Measurements from ENCODE around the gene MAPK10. TPM values are rescaled to one million over a fixed set of nuclear protein-coding genes. Genes with fewer than 3 reads are reported as not detected.

Gene MAPK10
- total RNA-seq, 2 experiments from 2014 or later = not detected

- H3K36me3 Mint-ChIP-seq (ENCODE audit: low read depth) = no peaks in the 10 kb centered on the region
- DNase-seq = no peak
- POLR2A ChIA-PET = no interaction called here
- no peak overlapping the region for H3K4me3 Mint-ChIP-seq
- peaks cover 3% of the 10 kb centered on the region for H3K27me3 Mint-ChIP-seq
- TF ChIP-seq, protein P1, sequence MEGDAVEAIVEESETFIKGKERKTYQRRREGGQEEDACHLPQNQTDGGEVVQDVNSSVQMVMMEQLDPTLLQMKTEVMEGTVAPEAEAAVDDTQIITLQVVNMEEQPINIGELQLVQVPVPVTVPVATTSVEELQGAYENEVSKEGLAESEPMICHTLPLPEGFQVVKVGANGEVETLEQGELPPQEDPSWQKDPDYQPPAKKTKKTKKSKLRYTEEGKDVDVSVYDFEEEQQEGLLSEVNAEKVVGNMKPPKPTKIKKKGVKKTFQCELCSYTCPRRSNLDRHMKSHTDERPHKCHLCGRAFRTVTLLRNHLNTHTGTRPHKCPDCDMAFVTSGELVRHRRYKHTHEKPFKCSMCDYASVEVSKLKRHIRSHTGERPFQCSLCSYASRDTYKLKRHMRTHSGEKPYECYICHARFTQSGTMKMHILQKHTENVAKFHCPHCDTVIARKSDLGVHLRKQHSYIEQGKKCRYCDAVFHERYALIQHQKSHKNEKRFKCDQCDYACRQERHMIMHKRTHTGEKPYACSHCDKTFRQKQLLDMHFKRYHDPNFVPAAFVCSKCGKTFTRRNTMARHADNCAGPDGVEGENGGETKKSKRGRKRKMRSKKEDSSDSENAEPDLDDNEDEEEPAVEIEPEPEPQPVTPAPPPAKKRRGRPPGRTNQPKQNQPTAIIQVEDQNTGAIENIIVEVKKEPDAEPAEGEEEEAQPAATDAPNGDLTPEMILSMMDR (IDR thresholded peaks at IDR 0.05) = no peak
- CTCF ChIA-PET = no interaction called here
- ATAC-seq = no peak
- H3K9me3 Mint-ChIP-seq = no peaks in the 10 kb centered on the region
- H3K27ac Mint-ChIP-seq = no peak overlapping the region
- intact Hi-C loops (cut with micrococcal nuclease) = no loop called here
- no peaks in the 10 kb centered on the region for H3K4me1 Mint-ChIP-seq (ENCODE audit: low read depth)
Observed at GRCh38 chr4:86058621-86059020, 301.2 kb downstream of the MAPK10 start.

DNA sequence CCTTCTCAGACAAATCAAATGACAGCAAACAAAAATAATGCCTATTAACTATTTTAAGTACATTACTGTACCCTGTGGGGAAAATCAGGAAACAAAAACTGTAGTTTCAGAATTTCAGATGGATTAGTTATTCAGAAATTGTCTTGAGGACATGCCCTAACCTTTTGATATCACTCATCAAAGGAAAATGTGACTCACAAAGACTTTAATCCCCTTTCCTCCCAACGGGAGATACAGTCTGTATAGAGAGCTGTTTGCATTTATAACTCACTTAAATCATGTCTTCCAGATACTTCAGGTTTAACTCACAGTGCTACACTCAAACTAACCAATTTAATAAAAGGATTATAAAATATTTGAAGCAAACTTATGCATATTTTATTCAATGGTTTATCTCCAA is 304.0 kb downstream of the MAPK10 start:
- ATAC-seq (no peak), DNase-seq (no peak)
- CTCF ChIA-PET = no interaction called here
- Mint-ChIP-seq H3K9me3 (no peaks in the 10 kb centered on the region), H3K4me1 (ENCODE audit: low read depth) (no peaks in the 10 kb centered on the region), H3K27me3 (no peaks in the 10 kb centered on the region), H3K27ac (no peak overlapping the region), H3K4me3 (no peak overlapping the region), H3K36me3 (ENCODE audit: low read depth) (no peaks in the 10 kb centered on the region)
- intact Hi-C loops (cut with micrococcal nuclease) = no loop called here
- POLR2A ChIA-PET = no interaction called here
- TF ChIP-seq, protein P1 (IDR thresholded peaks at IDR 0.05) = no peak

- CTCF ChIA-PET = interaction anchor here (2.1 kb wide), 1 partner anchor 10 kb away, joined by 7 read pairs; no protein-coding TSS in a partner anchor
- DNase-seq = no peak
- no peak for ATAC-seq
- intact Hi-C loops (cut with micrococcal nuclease) = no loop called here
- H3K36me3 Mint-ChIP-seq (ENCODE audit: low read depth) = no peaks in the 10 kb centered on the region
- H3K4me1 Mint-ChIP-seq (ENCODE audit: low read depth) = no peaks in the 10 kb centered on the region
- H3K27ac Mint-ChIP-seq = no peak overlapping the region
- no peak overlapping the region for H3K4me3 Mint-ChIP-seq
- no peaks in the 10 kb centered on the region for H3K9me3 Mint-ChIP-seq
- TF ChIP-seq, protein P1 (IDR thresholded peaks at IDR 0.05) = no peak
- H3K27me3 Mint-ChIP-seq = no peaks in the 10 kb centered on the region
- POLR2A ChIA-PET = no interaction called here
Observed at GRCh38 chr4:86054286-86055032, 305.4 kb downstream of the MAPK10 start.

DNA sequence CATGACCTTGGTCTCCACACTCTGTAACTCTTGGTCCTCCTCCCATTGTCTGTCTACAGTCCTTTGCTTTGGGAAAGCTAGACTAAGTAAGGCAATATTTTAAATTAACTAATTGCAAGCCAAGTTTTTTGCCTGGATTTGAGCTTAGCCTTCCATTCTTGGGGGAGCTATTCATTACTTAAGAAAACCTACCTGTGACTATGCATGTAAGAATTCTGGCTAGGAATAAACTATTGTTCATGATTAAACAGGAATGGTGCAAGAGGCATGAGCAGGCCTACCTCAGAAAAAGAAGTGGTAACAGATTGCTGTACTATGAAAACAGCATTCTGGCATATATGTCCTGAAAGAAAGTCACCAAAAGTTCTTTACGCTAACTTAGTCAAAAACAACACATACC is 309.4 kb downstream of the MAPK10 start:
- CTCF ChIA-PET = no interaction called here
- Mint-ChIP-seq H3K36me3 (ENCODE audit: low read depth) (no peaks in the 10 kb centered on the region), H3K27me3 (no peaks in the 10 kb centered on the region), H3K9me3 (no peaks in the 10 kb centered on the region), H3K27ac (no peak overlapping the region), H3K4me3 (no peak overlapping the region), H3K4me1 (ENCODE audit: low read depth) (no peaks in the 10 kb centered on the region)
- ATAC-seq = no peak
- DNase-seq = no peak
- POLR2A ChIA-PET = no interaction called here
- TF ChIP-seq, protein P1 (IDR thresholded peaks at IDR 0.05) = no peak
- intact Hi-C loops (cut with micrococcal nuclease) = no loop called here

- Mint-ChIP-seq H3K4me1 (ENCODE audit: low read depth) (no peaks in the 10 kb centered on the region), H3K27ac (no peak overlapping the region), H3K36me3 (ENCODE audit: low read depth) (no peaks in the 10 kb centered on the region), H3K27me3 (no peaks in the 10 kb centered on the region), H3K9me3 (no peaks in the 10 kb centered on the region), H3K4me3 (no peak overlapping the region)
- ChIA-PET CTCF (no interaction called here), POLR2A (no interaction called here)
- no peak for ATAC-seq
- TF ChIP-seq, protein P1 (IDR thresholded peaks at IDR 0.05) = no peak
- no peak for DNase-seq
- intact Hi-C loops (cut with micrococcal nuclease) = no loop called here
Observed at GRCh38 chr4:86048426-86048825, 311.4 kb downstream of the MAPK10 start.

All from activated CD8-positive, alpha-beta T cell treated with anti-CD3 and anti-CD28 coated beads for 36 hours (primary cell).